BE2C (cell line): ENCODE measurements around the gene LRFN2.

ENCODE experiments used
- DNase-seq: peaks from one replicate; pipeline ENCODE4 v3.0.0-alpha.2; 2020
- H3K27me3 ChIP-seq: fragments of 250-450 bp; sonication (Bioruptor Pico); 2 replicates; pipeline ENCODE4 v1.5.1; 2020; ENCODE audit warnings: mild to moderate bottlenecking
- H3K36me3 ChIP-seq: fragments of 250-450 bp; sonication (Bioruptor Pico); 2 replicates; pipeline ENCODE4 v1.5.1; 2020; ENCODE audit warnings: mild to moderate bottlenecking
- H3K4me1 ChIP-seq: fragments of 250-450 bp; sonication (Bioruptor Pico); 2 replicates; pipeline ENCODE4 v1.5.1; 2020
- H3K4me3 ChIP-seq: 2 replicates; pipeline ENCODE4 v1.5.1; 2011; ENCODE audit warnings: low read depth, low read length
- H3K9me3 ChIP-seq: fragments of 250-450 bp; sonication (Bioruptor Pico); 2 replicates; pipeline ENCODE4 v1.5.1; 2020
- CTCF ChIP-seq: IDR thresholded peaks from 2 replicates; pipeline ENCODE4 v1.5.1; 2012; ENCODE audit warnings: mild to moderate bottlenecking, low read depth, low read length

Gene LRFN2

GRCh38 chr6:40419946-40420728 lies 167.0 kb downstream of the LRFN2 start:
- no peak for DNase-seq
- H3K4me3 ChIP-seq: no peak overlapping the region
- H3K27me3 ChIP-seq: no peaks in the 10 kb centered on the region
- no peaks in the 10 kb centered on the region for H3K9me3 ChIP-seq
- no peak for TF ChIP-seq CTCF
- H3K36me3 ChIP-seq: no peaks in the 10 kb centered on the region
- H3K4me1 ChIP-seq: peaks cover 7% of the 10 kb centered on the region

GRCh38 chr6:40419377-40419776 lies 167.8 kb downstream of the LRFN2 start:
- TF ChIP-seq CTCF: no peak

GRCh38 chr6:40417031-40417430 lies 170.1 kb downstream of the LRFN2 start:
- Histone ChIP-seq H3K4me3 (no peak overlapping the region), H3K4me1 (peaks cover 15% of the 10 kb centered on the region), H3K36me3 (no peaks in the 10 kb centered on the region), H3K9me3 (no peaks in the 10 kb centered on the region), H3K27me3 (no peaks in the 10 kb centered on the region)
- no peak for DNase-seq
- no peak for TF ChIP-seq CTCF

More at GRCh38 chr6:40419377-40419776, 167.8 kb downstream of the LRFN2 start:
- Histone ChIP-seq H3K36me3 (no peaks in the 10 kb centered on the region), H3K4me1 (peaks cover 3% of the 10 kb centered on the region), H3K27me3 (no peaks in the 10 kb centered on the region), H3K9me3 (no peaks in the 10 kb centered on the region), H3K4me3 (no peak overlapping the region)
- DNase-seq: no peak

- peaks cover 39% of the 10 kb centered on the region for H3K4me1 ChIP-seq
- H3K27me3 ChIP-seq: no peaks in the 10 kb centered on the region
- TF ChIP-seq CTCF: no peak
- DNase-seq: no peak
- H3K4me3 ChIP-seq: no peak overlapping the region
- no peaks in the 10 kb centered on the region for H3K9me3 ChIP-seq
- no peaks in the 10 kb centered on the region for H3K36me3 ChIP-seq
These were observed 172.5 kb downstream of the LRFN2 start for GRCh38 chr6:40414617-40415016.

- Histone ChIP-seq H3K4me1 (peaks cover 41% of the 10 kb centered on the region), H3K27me3 (no peaks in the 10 kb centered on the region), H3K9me3 (no peaks in the 10 kb centered on the region), H3K4me3 (no peak overlapping the region), H3K36me3 (no peaks in the 10 kb centered on the region)
- no peak for TF ChIP-seq CTCF
- peak; percentile 73 for DNase-seq
These were observed 173.9 kb downstream of the LRFN2 start for GRCh38 chr6:40413239-40413638.

- H3K4me3 ChIP-seq: no peak overlapping the region
- no peaks in the 10 kb centered on the region for H3K36me3 ChIP-seq
- peak; percentile 30 for DNase-seq
- peaks cover 42% of the 10 kb centered on the region for H3K4me1 ChIP-seq
- H3K27me3 ChIP-seq: no peaks in the 10 kb centered on the region
- TF ChIP-seq CTCF: no peak
- H3K9me3 ChIP-seq: no peaks in the 10 kb centered on the region
These were observed 175.3 kb downstream of the LRFN2 start for GRCh38 chr6:40411881-40412280.
